A549 (cell line): ENCODE measurements around the gene FGF2.

Experiments
- CBX2 ChIP-seq: fragments of 200-600 bp; sonication (generic); IDR thresholded peaks from 2 replicates; pipeline ENCODE4 v1.6.1; 2016; ENCODE audit warnings: low read depth, mild to moderate bottlenecking, borderline replicate concordance
- CEBPB ChIP-seq, 2 experiments: fragments of >200 bp in 1 of 2; sonication (Bioruptor Twin) in 1 of 2; formaldehyde crosslinking in 1 of 2; IDR thresholded peaks; 2 replicates each; pipeline ENCODE4 v1.6.1; 2012 to 2016
- EP300 ChIP-seq, 2 experiments: fragments of >200 bp; sonication (Bioruptor Twin); formaldehyde crosslinking; IDR thresholded peaks; 2 replicates in 1 of 2; 3 replicates in 1 of 2; pipeline ENCODE4 v1.6.1; 2016 to 2017
- ESRRA ChIP-seq: fragments of 150-350 bp; IDR thresholded peaks from 2 replicates; pipeline ENCODE4 v1.6.1; 2014; ENCODE audit warnings: mild to moderate bottlenecking, low read length, borderline replicate concordance
- MYC ChIP-seq: IDR thresholded peaks from 2 replicates; pipeline ENCODE4 v1.6.1; 2012; ENCODE audit warnings: mild to moderate bottlenecking, inconsistent platforms, low read length, improper control_type of control experiment, borderline replicate concordance
- POLR2A ChIP-seq: IDR thresholded peaks from 2 replicates; pipeline ENCODE4 v1.6.1; 2012; ENCODE audit warnings: mild to moderate bottlenecking, low read length
- TF ChIP-seq, protein P1 (sequence below): fragments of >200 bp; sonication (Bioruptor Twin); formaldehyde crosslinking; IDR thresholded peaks from 3 replicates; pipeline ENCODE4 v1.5.1; 2016
- TF ChIP-seq, protein P2 (sequence below): IDR thresholded peaks from 2 replicates; pipeline ENCODE4 v1.6.1; 2012
- TF ChIP-seq, protein P3 (sequence below): fragments of 250-450 bp; sonication (Bioruptor Pico); IDR thresholded peaks from 2 replicates; pipeline ENCODE4 v1.5.0; 2021; ENCODE audit warnings: mild to moderate bottlenecking, moderate library complexity, borderline replicate concordance

DNA sequence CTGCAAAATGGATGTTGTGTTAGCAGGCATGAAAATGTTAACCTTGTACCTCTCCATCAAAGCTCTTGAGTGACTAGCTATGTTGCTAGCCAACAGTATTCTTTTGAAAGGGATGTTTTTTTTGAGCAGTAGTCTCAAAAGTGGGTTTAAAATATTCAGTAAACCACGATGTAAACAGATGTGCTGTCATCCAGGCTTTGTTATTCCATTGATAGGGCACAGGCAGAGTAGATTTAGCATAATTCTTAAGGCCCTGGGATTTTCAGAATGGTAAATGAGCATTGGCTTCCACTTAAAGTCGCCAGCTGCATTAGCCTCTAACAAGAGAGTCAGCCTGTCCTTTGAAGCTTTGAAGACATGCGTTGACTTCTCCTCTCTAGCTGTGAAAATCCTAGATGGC is 18.4 kb downstream of the FGF2 start:
- TF ChIP-seq, protein P1, sequence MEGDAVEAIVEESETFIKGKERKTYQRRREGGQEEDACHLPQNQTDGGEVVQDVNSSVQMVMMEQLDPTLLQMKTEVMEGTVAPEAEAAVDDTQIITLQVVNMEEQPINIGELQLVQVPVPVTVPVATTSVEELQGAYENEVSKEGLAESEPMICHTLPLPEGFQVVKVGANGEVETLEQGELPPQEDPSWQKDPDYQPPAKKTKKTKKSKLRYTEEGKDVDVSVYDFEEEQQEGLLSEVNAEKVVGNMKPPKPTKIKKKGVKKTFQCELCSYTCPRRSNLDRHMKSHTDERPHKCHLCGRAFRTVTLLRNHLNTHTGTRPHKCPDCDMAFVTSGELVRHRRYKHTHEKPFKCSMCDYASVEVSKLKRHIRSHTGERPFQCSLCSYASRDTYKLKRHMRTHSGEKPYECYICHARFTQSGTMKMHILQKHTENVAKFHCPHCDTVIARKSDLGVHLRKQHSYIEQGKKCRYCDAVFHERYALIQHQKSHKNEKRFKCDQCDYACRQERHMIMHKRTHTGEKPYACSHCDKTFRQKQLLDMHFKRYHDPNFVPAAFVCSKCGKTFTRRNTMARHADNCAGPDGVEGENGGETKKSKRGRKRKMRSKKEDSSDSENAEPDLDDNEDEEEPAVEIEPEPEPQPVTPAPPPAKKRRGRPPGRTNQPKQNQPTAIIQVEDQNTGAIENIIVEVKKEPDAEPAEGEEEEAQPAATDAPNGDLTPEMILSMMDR: no peak
- TF ChIP-seq CEBPB (IDR thresholded peaks at IDR 0.05) (no peak), POLR2A (no peak), MYC (no peak), CBX2 (no peak), ESRRA (no peak), EP300 (IDR thresholded peaks at IDR 0.05) (no peak)
- TF ChIP-seq, protein P2, sequence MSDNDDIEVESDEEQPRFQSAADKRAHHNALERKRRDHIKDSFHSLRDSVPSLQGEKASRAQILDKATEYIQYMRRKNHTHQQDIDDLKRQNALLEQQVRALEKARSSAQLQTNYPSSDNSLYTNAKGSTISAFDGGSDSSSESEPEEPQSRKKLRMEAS: no peak
- TF ChIP-seq, protein P3, sequence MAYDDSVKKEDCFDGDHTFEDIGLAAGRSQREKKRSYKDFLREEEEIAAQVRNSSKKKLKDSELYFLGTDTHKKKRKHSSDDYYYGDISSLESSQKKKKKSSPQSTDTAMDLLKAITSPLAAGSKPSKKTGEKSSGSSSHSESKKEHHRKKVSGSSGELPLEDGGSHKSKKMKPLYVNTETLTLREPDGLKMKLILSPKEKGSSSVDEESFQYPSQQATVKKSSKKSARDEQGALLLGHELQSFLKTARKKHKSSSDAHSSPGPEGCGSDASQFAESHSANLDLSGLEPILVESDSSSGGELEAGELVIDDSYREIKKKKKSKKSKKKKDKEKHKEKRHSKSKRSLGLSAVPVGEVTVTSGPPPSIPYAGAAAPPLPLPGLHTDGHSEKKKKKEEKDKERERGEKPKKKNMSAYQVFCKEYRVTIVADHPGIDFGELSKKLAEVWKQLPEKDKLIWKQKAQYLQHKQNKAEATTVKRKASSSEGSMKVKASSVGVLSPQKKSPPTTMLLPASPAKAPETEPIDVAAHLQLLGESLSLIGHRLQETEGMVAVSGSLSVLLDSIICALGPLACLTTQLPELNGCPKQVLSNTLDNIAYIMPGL (CRISPR knock-in tag): no peak
